Type B pancreatic cell (in vitro differentiated cells): ENCODE measurements around the gene TMEM225B. TPM values are rescaled to one million over a fixed set of nuclear protein-coding genes. Genes with fewer than 3 reads are reported as not detected.
"Not testable (repeated sequence)": the region's sequence is repeated elsewhere in the genome, so short reads cannot be mapped to it uniquely, and the experiment has no call there.

Experiments
- DNase-seq: peaks from one replicate; pipeline ENCODE4 v3.0.0; 2021; ENCODE audit warnings: mixed read lengths; ENCODE audit not compliant: unreplicated experiment; ENCODE audit errors: extremely low spot score
- H3K27ac Mint-ChIP-seq: 2 replicates; pipeline ENCODE4 v1.8.0; 2021; ENCODE audit warnings: mild to moderate bottlenecking, mixed read lengths
- H3K27me3 Mint-ChIP-seq: 2 replicates; pipeline ENCODE4 v1.8.0; 2021; ENCODE audit warnings: mixed read lengths
- H3K36me3 Mint-ChIP-seq: 2 replicates; pipeline ENCODE4 v1.8.0; 2021; ENCODE audit warnings: mixed read lengths
- H3K4me1 Mint-ChIP-seq: one replicate; pipeline ENCODE4 v1.8.0; 2021; ENCODE audit warnings: mixed read lengths; ENCODE audit not compliant: unreplicated experiment
- H3K4me3 Mint-ChIP-seq: 2 replicates; pipeline ENCODE4 v1.8.0; 2021; ENCODE audit warnings: mild to moderate bottlenecking, mixed read lengths
- H3K9me3 Mint-ChIP-seq: 2 replicates; pipeline ENCODE4 v1.8.0; 2021; ENCODE audit warnings: mixed read lengths
- CTCF ChIP-seq: fragments of 200-600 bp; sonication (generic); conservative IDR thresholded peaks from 2 replicates; pipeline ENCODE4 v1.5.0; 2021; ENCODE audit warnings: antibody characterized with exemption, mild to moderate bottlenecking
- total RNA-seq: library from RNA; stranded (reverse); gene quantifications from 2 replicates; pipeline ENCODE4 v1.2.1, GENCODE V29; 2021; ENCODE audit warnings: low replicate concordance

The TMEM225B gene
- total RNA-seq, 1 donor from 2014 or later: 0.82 TPM

DNA sequence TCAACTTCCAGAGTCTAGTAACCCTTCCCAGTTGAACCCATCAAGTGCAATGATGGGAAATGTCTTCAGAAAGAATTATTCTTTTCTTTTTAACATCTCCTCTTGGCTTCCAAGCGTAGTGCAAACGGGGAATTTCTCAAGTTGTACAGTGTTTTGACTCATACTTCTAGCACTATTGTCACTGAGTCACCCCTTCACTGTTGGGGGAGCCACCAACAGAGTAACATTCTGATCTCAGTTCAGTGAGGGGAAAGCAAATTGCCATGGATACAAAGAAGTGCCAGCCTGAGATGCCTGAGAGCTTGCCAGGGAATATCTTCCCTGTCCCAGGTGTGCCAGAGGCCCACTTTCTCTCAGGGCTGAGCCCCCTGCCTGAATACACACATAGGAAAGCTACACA lies 50.8 kb downstream of the TMEM225B start:
- Mint-ChIP-seq H3K36me3 (peaks cover 20% of the 10 kb centered on the region), H3K4me3 (no peak overlapping the region), H3K27ac (no peak overlapping the region), H3K27me3 (no peaks in the 10 kb centered on the region), H3K9me3 (no peaks in the 10 kb centered on the region), H3K4me1 (no peaks in the 10 kb centered on the region)
- TF ChIP-seq CTCF: no peak
- DNase-seq: no peak

GRCh38 chr7:99651290-99651689 lies 53.2 kb downstream of the TMEM225B start:
- TF ChIP-seq CTCF: no peak
- Mint-ChIP-seq H3K4me1 (no peaks in the 10 kb centered on the region), H3K27ac (no peak overlapping the region), H3K36me3 (peaks cover 4% of the 10 kb centered on the region), H3K9me3 (no peaks in the 10 kb centered on the region), H3K27me3 (no peaks in the 10 kb centered on the region), H3K4me3 (no peak overlapping the region)
- no peak for DNase-seq

GRCh38 chr7:99652671-99653070 lies 54.6 kb downstream of the TMEM225B start:
- no peak overlapping the region for H3K27ac Mint-ChIP-seq

DNA sequence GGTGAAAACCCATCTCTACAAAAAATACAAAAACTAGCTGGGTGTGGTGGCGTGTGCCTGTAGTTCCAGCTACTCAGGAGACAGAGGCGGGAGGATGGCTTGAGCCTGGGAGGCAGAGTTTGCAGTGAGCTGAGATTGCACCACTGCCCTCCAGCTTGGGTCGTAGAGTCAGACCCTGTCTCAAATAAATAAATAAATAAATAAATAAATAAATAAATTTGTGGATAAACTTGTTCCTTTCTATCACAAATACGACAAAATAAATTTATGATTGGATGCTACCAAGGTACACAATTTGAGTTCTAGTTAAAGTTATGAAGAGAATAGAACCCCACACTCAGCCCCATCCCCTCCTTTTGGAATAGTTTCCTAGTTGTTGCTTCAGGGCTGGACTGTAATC lies 55.2 kb downstream of the TMEM225B start:
- not testable (repeated sequence) for H3K4me1 Mint-ChIP-seq, H3K4me3 Mint-ChIP-seq, H3K27ac Mint-ChIP-seq, H3K9me3 Mint-ChIP-seq, H3K27me3 Mint-ChIP-seq, DNase-seq, H3K36me3 Mint-ChIP-seq

More at GRCh38 chr7:99652671-99653070, 54.6 kb downstream of the TMEM225B start:
- H3K4me1 Mint-ChIP-seq: no peaks in the 10 kb centered on the region
- H3K36me3 Mint-ChIP-seq: no peaks in the 10 kb centered on the region
- H3K4me3 Mint-ChIP-seq: no peak overlapping the region
- no peaks in the 10 kb centered on the region for H3K9me3 Mint-ChIP-seq
- no peak for TF ChIP-seq CTCF
- no peaks in the 10 kb centered on the region for H3K27me3 Mint-ChIP-seq
- no peak for DNase-seq

GRCh38 chr7:99653754-99654153 lies 55.7 kb downstream of the TMEM225B start:
- no peak for DNase-seq
- Mint-ChIP-seq H3K9me3 (no peaks in the 10 kb centered on the region), H3K27me3 (no peaks in the 10 kb centered on the region), H3K4me3 (no peak overlapping the region), H3K4me1 (no peaks in the 10 kb centered on the region), H3K27ac (no peak overlapping the region), H3K36me3 (no peaks in the 10 kb centered on the region)
- TF ChIP-seq CTCF: no peak

DNA sequence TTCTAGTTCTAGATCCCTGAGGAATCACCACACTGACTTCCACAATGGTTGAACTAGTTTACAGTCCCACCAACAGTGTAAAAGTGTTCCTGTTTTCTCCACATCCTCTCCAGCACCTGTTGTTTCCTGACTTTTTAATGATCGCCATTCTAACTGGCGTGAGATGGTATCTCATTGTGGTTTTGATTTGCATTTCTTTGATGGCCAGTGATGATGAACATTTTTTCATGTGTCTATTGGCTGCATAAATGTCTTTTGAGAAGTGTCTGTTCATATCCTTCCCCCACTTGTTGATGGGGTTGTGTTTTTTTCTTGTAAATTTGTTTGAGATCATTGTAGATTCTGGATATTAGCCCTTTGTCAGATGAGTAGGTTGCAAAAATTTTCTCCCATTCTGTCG lies 56.6 kb downstream of the TMEM225B start:
- DNase-seq, H3K4me1 Mint-ChIP-seq, H3K9me3 Mint-ChIP-seq, H3K4me3 Mint-ChIP-seq, H3K27me3 Mint-ChIP-seq, H3K36me3 Mint-ChIP-seq, H3K27ac Mint-ChIP-seq: not testable (repeated sequence)

DNA sequence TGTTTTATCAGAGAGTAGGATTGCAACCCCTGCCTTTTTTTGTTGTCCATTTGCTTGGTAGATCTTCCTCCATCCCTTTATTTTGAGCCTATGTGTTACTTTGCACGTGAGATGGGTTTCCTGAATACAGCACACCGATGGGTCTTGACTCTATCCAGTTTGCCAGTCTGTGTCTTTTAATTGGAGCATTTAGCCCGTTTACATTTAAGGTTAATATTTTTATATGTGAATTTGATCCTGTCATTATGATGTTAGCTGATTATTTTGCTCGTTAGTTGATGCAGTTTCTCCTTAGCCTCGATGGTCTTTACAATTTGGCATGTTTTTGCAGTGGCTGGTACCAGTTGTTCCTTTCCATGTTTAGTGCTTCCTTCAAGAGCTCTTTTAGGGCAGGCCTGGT lies 59.8 kb downstream of the TMEM225B start:
- not testable (repeated sequence) for H3K4me1 Mint-ChIP-seq, H3K4me3 Mint-ChIP-seq, H3K9me3 Mint-ChIP-seq

More for the DNA sequence above, 59.8 kb downstream of the TMEM225B start:
- H3K27ac Mint-ChIP-seq, DNase-seq, H3K27me3 Mint-ChIP-seq: not testable (repeated sequence)
- H3K36me3 Mint-ChIP-seq: peaks cover 14% of the 10 kb centered on the region

Other genes with a start within 250 kb of the TMEM225B start
- gene ARPC1B, start 223.5 kb upstream of the TMEM225B start, total RNA-seq: 55.0 and 125 TPM in 2 replicates
- gene PDAP1, start 189.7 kb upstream of the TMEM225B start, total RNA-seq: 112 and 115 TPM in 2 replicates
- gene BUD31, start 189.3 kb upstream of the TMEM225B start, total RNA-seq: 102 and 166 TPM in 2 replicates
- gene PTCD1, start 159.5 kb upstream of the TMEM225B start, total RNA-seq: 7.9 and 11.3 TPM in 2 replicates
- gene CPSF4, start 159.3 kb upstream of the TMEM225B start, total RNA-seq: 48.4 and 64.1 TPM in 2 replicates
- 345 and 403 TPM in 2 replicates for gene ATP5MF, start 132.1 kb upstream of the TMEM225B start, total RNA-seq
- gene ZNF789, start 125.4 kb upstream of the TMEM225B start, total RNA-seq: 12.6 and 19.0 TPM in 2 replicates
- gene ZNF394, start 98.0 kb upstream of the TMEM225B start, total RNA-seq: 24.3 and 31.8 TPM in 2 replicates
- gene ZKSCAN5, start 93.6 kb upstream of the TMEM225B start, total RNA-seq: 9.2 and 14.0 TPM in 2 replicates
- 10.2 and 10.8 TPM in 2 replicates for gene FAM200A, start 46.2 kb upstream of the TMEM225B start, total RNA-seq
- gene ZNF655, start 39.6 kb upstream of the TMEM225B start, total RNA-seq: 69.2 and 89.1 TPM in 2 replicates
- gene ZSCAN25, start 18.7 kb downstream of the TMEM225B start, total RNA-seq: 22.9 and 25.4 TPM in 2 replicates
- 33.1 and 53.0 TPM in 2 replicates for gene CYP3A5, start 81.7 kb downstream of the TMEM225B start, total RNA-seq
- gene CYP3A7, start 136.9 kb downstream of the TMEM225B start, total RNA-seq: 0.46 and 2.3 TPM in 2 replicates
- 4.2 and 10.0 TPM in 2 replicates for gene CYP3A4, start 185.9 kb downstream of the TMEM225B start, total RNA-seq
- not detected in 2 replicates for gene CYP3A43, start 229.7 kb downstream of the TMEM225B start, total RNA-seq